ENCODE data around the gene BCAS3.

The BCAS3 gene

GRCh38 chr17:61230972-61231820, 553.5 kb downstream of the BCAS3 start:
- no peak for TF ChIP-seq CTCF (IDR thresholded peaks at IDR 0.05; ENCODE audit: control insufficient read depth, insufficient read depth, low read depth, low read length, missing control alignments)
- H3K4me3 ChIP-seq (ENCODE audit: control insufficient read depth, low read depth, low read length) = no peak overlapping the region
- DNase-seq (ENCODE audit: low read depth) = no peak

GRCh38 chr17:61232871-61233270, 555.2 kb downstream of the BCAS3 start:
- no peak overlapping the region for H3K4me3 ChIP-seq (ENCODE audit: control insufficient read depth, low read depth, low read length)
- no peak for TF ChIP-seq CTCF (IDR thresholded peaks at IDR 0.05; ENCODE audit: control insufficient read depth, insufficient read depth, low read depth, low read length, missing control alignments)
- DNase-seq (ENCODE audit: low read depth) = no peak

GRCh38 chr17:61233991-61234750, 556.5 kb downstream of the BCAS3 start:
- no peak for TF ChIP-seq CTCF (IDR thresholded peaks at IDR 0.05; ENCODE audit: control insufficient read depth, insufficient read depth, low read depth, low read length, missing control alignments)
- H3K4me3 ChIP-seq (ENCODE audit: control insufficient read depth, low read depth, low read length) = no peak overlapping the region
- DNase-seq (ENCODE audit: low read depth) = no peak

- no peak overlapping the region for H3K4me3 ChIP-seq (ENCODE audit: control insufficient read depth, low read depth, low read length)
- TF ChIP-seq CTCF (IDR thresholded peaks at IDR 0.05; ENCODE audit: control insufficient read depth, insufficient read depth, low read depth, low read length, missing control alignments) = no peak
- DNase-seq (ENCODE audit: low read depth) = no peak
Measured at GRCh38 chr17:61235001-61235826, 557.6 kb downstream of the BCAS3 start.

GRCh38 chr17:61235827-61236197, 558.2 kb downstream of the BCAS3 start:
- H3K4me3 ChIP-seq (ENCODE audit: control insufficient read depth, low read depth, low read length) = no peak overlapping the region
- no peak for DNase-seq (ENCODE audit: low read depth)
- TF ChIP-seq CTCF (IDR thresholded peaks at IDR 0.05; ENCODE audit: control insufficient read depth, insufficient read depth, low read depth, low read length, missing control alignments) = no peak

- no peak for DNase-seq (ENCODE audit: low read depth)
- no peak overlapping the region for H3K4me3 ChIP-seq (ENCODE audit: control insufficient read depth, low read depth, low read length)
- TF ChIP-seq CTCF (IDR thresholded peaks at IDR 0.05; ENCODE audit: control insufficient read depth, insufficient read depth, low read depth, low read length, missing control alignments) = no peak
Measured at GRCh38 chr17:61237275-61237674, 559.6 kb downstream of the BCAS3 start.
